Fibroblast of villous mesenchyme (primary cell): Measurements from ENCODE around the gene RSPH9. TPM values are rescaled to one million over a fixed set of nuclear protein-coding genes. Genes with fewer than 3 reads are reported as not detected.

Source experiments
- DNase-seq: peaks from one replicate; pipeline ENCODE4 v3.0.0-alpha.2; 2010; ENCODE audit warnings: low read depth
- H3K4me3 ChIP-seq: 2 replicates; pipeline ENCODE4 v1.5.1; 2011; ENCODE audit warnings: low read depth, mild to moderate bottlenecking, low read length
- total RNA-seq: library from RNA; depleted of rRNA; stranded (reverse); fragments of >200 nt; gene quantifications from 2 replicates; pipeline ENCODE4 v1.2.3, GENCODE V29; 2012
- TF ChIP-seq, protein P1 (sequence below): IDR thresholded peaks from 2 replicates; pipeline ENCODE4 v1.5.1; 2012; ENCODE audit warnings: low read depth, mild to moderate bottlenecking, low read length; ENCODE audit not compliant: insufficient read depth

RSPH9 gene
- total RNA-seq, 1 donor: 0.86 TPM

DNA sequence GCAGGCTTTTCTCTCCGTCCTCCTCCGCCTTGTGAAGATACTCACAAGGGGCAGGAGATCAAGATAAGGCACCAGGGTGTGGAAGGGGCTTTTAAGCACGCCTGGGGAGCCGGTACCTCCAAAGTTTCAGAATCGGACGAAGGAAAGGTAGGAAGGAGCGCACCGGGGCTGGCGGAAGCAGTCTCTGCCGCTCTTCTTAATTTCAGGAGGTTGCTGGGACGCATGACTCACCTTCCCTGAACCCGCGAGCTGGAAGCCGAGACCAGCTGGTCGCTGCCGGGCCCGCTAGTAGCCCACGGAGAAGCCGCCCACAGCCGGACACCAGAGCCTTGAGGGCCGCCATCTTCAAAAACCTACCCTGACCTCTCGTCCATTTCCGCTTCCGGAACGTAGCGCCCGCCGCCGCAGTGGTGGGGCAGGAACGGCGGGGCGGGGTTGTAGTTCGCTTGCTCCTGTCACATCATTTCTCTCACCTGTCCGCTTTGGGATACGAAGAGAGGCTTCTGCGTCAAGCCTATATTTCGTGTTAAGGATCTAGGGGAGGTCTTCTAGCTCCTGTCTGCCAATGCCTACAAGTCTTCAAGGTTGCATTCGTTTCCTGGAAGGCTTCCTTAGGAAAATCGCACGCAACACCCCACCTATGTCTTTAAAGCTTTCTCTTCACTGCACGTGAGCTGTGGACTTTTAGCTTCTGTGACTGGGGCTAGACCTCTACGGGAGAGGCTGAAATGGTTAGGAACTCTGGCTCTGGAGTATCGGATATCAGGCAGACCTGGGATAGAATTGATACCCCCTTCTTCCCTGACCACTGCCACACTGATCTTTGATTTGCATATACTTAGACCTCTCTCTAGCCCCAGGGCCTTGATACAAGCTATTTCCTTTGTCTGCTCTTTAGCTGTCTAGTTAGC, 42.9 kb downstream of the RSPH9 start, which contains the start of gene MRPS18A:
Gene MRPS18A (minus strand): TSS at position 355 of the 911 bp plus-strand sequence. CDS start 12 bp downstream, at position 343.
- peak within 1 kb of the TSS; percentile 80 for H3K4me3 ChIP-seq
- TF ChIP-seq, protein P1, sequence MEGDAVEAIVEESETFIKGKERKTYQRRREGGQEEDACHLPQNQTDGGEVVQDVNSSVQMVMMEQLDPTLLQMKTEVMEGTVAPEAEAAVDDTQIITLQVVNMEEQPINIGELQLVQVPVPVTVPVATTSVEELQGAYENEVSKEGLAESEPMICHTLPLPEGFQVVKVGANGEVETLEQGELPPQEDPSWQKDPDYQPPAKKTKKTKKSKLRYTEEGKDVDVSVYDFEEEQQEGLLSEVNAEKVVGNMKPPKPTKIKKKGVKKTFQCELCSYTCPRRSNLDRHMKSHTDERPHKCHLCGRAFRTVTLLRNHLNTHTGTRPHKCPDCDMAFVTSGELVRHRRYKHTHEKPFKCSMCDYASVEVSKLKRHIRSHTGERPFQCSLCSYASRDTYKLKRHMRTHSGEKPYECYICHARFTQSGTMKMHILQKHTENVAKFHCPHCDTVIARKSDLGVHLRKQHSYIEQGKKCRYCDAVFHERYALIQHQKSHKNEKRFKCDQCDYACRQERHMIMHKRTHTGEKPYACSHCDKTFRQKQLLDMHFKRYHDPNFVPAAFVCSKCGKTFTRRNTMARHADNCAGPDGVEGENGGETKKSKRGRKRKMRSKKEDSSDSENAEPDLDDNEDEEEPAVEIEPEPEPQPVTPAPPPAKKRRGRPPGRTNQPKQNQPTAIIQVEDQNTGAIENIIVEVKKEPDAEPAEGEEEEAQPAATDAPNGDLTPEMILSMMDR: no peak
- peak; percentile 78 for DNase-seq

DNA sequence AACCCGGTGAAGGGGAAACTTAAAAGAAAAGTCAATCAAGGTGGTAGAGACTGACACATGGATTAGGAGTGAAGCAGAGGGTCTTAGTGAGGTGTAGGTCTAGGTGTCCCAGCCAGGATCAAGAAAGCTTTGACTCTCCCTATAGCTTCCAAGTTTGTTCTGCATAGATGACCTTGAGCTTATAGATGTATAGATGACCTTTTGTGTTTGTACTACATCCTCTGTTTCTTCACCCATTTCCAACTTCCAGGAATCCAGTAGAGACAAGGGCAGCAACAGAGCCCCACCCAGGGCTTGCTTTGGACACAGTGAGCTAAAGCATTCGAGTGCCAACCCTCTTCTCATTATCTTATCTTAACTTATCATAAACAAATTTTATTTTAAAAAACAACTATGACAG, 44.6 kb downstream of the RSPH9 start:
- DNase-seq: no peak
- TF ChIP-seq, protein P1: no peak
- no peak overlapping the region for H3K4me3 ChIP-seq

DNA sequence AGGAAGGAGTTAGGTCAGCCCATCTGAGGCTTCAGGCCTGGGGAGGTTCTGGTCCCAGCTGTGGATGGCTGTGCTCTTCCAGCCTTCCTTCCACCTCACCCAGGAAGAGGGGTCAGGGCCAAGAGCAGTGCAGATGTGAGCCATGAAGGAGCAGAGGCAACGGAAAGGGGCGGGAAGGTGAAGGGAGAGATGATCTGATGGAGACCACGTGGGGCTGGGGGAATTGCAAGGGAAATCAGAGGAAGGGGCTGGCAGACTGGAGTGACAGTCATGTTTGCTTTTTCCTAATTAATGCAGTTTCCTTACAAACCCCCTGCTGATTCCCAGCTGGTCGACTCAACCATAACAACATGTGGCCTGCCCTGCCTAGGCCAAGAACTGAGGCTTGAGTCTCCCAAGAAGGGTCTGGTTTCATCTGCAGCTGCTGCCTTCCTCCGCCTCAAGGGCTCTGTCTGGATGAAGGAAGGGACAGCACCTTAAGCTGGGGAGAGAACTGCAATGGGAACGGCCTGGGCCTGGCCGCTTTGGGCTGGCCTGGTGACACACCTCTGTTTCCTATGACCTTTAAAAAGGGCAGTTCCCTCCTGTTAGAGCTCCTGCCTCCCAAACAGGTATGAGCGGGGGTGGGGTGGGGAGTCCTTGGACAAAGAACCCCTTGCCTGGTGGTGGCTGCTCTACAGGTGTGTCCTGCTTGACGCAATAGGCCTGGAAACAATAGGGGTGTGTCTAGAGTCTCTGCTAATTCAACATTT, 50.6 kb downstream of the RSPH9 start:
- TF ChIP-seq, protein P1: no peak
- DNase-seq: no peak
- no peak overlapping the region for H3K4me3 ChIP-seq

DNA sequence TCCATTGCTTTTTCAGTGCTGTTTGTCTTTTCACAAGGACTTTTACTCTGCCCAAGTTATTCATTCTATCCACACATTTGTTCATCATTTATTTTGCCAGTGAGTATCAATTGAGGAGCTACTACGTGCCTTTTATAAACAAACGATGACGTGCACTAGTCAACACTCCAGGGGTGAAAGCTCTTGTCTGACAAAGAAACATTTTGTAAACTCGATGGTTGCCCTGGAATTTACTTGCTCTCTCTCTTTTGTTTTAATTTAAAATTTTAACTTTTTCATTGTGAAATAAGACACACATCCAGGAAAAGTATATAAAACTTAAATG, 51.1 kb downstream of the RSPH9 start:
- no peak for DNase-seq
- TF ChIP-seq, protein P1: no peak
- no peak overlapping the region for H3K4me3 ChIP-seq

DNA sequence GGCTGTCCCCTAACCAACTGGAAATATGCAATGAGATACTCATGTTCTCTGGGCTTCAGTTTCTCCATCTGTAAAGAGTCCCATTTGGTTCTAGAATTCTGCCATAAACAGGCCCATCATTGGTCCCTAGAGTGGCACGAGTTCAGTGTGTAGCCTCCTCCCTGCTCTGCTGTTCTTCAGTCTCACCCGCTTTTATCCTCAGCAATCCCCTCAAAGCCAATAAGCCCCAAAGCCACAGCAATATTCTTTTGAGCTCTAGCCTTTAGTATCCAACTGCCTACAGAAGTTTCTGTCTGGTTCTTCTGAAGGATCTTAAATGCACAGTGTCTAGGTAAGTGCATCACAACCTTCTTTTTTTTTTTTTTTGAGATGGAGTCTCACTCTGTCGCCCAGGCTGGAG, 52.6 kb downstream of the RSPH9 start:
- TF ChIP-seq, protein P1: no peak
- H3K4me3 ChIP-seq: no peak overlapping the region
- no peak for DNase-seq

DNA sequence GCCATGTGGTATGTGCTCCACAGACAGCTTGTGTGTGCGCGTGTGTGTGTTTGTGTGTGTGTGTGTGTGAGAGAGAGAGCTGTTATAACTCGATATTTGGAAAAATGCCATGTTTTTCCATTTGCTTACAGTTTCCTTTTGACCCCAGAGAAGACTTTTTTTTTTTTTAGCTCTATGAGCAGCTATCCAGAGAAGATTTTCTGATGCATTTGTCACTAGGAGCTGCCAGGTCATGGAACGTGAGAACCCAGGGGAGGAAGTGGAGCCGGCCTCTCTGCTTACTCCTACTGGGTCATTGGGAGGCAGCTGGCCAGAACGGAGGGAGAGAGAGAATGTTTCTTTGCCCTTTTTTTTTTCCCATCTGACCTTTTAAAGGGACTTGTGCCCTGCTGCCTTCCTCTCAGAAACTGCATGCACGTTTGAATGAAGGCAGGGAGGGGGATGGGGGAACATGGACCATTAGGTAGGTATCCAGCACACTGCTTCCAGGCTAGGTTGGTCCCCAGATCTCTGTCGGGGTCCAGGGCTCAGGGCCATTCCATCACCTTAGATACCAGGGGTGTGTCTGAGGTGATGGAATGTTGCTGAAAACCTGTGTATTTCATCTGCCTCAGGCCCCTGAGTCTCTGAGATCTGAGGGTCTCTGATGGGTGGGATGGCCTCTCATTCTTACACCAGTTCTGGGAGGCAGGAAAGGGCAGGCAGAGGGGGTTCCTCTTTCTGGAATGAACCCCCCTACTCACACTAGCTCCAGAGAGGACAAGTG, 53.9 kb downstream of the RSPH9 start:
- no peak overlapping the region for H3K4me3 ChIP-seq
- TF ChIP-seq, protein P1: no peak
- peak; percentile 74 for DNase-seq
